HEK293T (cell line): ENCODE measurements around the gene MKI67.
A peak's percentile ranks its signal among the peaks of the same experiment; 100 is the strongest.

ENCODE experiments used
- CTCF ChIA-PET: fragments of 350-600 bp; formaldehyde crosslinking; extraction: SDS; loops from one replicate; lab custom pipeline; 2021; ENCODE audit warnings: antibody characterized with exemption, inconsistent platforms; lab: Yijun Ruan, JAX
- POLR2A ChIA-PET: fragments of 350-600 bp; formaldehyde crosslinking; extraction: SDS; loops from one replicate; lab custom pipeline; 2020; ENCODE audit warnings: antibody characterized with exemption, inconsistent platforms; lab: Yijun Ruan, JAX
- DNase-seq: peaks from one replicate; pipeline ENCODE4 v3.0.0; 2012; ENCODE audit warnings: mixed read lengths; ENCODE audit errors: extremely low spot score
- ARNT ChIP-seq: fragments of 450-650 bp; IDR thresholded peaks from 2 replicates; pipeline ENCODE4 v1.6.1; 2017; ENCODE audit warnings: mild to moderate bottlenecking
- BHLHE40 ChIP-seq: fragments of 450-650 bp; IDR thresholded peaks from 2 replicates; pipeline ENCODE4 v1.6.1; 2016; ENCODE audit warnings: mild to moderate bottlenecking, moderate library complexity, borderline replicate concordance
- CTBP1 ChIP-seq: fragments of 450-650 bp; IDR thresholded peaks from 2 replicates; pipeline ENCODE4 v1.6.1; 2016; ENCODE audit warnings: borderline replicate concordance
- ELF4 ChIP-seq: fragments of 450-650 bp; IDR thresholded peaks from 2 replicates; pipeline ENCODE4 v1.6.1; 2017; ENCODE audit warnings: antibody characterized with exemption
- FOXA1 ChIP-seq: fragments of 450-650 bp; IDR thresholded peaks from 2 replicates; pipeline ENCODE4 v1.6.1; 2016; ENCODE audit warnings: mild to moderate bottlenecking
- FOXK2 ChIP-seq: fragments of 450-650 bp; IDR thresholded peaks from 2 replicates; pipeline ENCODE4 v1.6.1; 2016; ENCODE audit warnings: mild to moderate bottlenecking
- FOXM1 ChIP-seq: fragments of 450-650 bp; IDR thresholded peaks from 2 replicates; pipeline ENCODE4 v1.6.1; 2017; ENCODE audit warnings: mild to moderate bottlenecking, borderline replicate concordance
- HDGF ChIP-seq: fragments of 450-650 bp; IDR thresholded peaks from 2 replicates; pipeline ENCODE4 v1.6.1; 2017; ENCODE audit warnings: antibody characterized with exemption, borderline replicate concordance
- L3MBTL2 ChIP-seq: fragments of 450-650 bp; conservative IDR thresholded peaks from 2 replicates; pipeline ENCODE4 v1.6.1; 2016; ENCODE audit warnings: mild to moderate bottlenecking
- LEF1 ChIP-seq: fragments of 450-650 bp; IDR thresholded peaks from 2 replicates; pipeline ENCODE4 v1.6.1; 2017; ENCODE audit warnings: mild to moderate bottlenecking, borderline replicate concordance
- NFRKB ChIP-seq: fragments of 450-650 bp; IDR thresholded peaks from 2 replicates; pipeline ENCODE4 v1.6.1; 2016; ENCODE audit warnings: mild to moderate bottlenecking, moderate library complexity
- SP1 ChIP-seq: fragments of 450-650 bp; IDR thresholded peaks from 2 replicates; pipeline ENCODE4 v1.6.1; 2017
- SUZ12 ChIP-seq: fragments of 450-650 bp; IDR thresholded peaks from 2 replicates; pipeline ENCODE4 v1.6.1; 2016; ENCODE audit warnings: mild to moderate bottlenecking
- TARDBP ChIP-seq: fragments of 450-650 bp; IDR thresholded peaks from 2 replicates; pipeline ENCODE4 v1.6.1; 2016
- ZNF384 ChIP-seq: fragments of 450-650 bp; IDR thresholded peaks from 2 replicates; pipeline ENCODE4 v1.6.1; 2016
- TF ChIP-seq, protein P1 (sequence below): fragments of 450-650 bp; IDR thresholded peaks from 2 replicates; pipeline ENCODE4 v1.6.1; 2016

MKI67 gene

DNA sequence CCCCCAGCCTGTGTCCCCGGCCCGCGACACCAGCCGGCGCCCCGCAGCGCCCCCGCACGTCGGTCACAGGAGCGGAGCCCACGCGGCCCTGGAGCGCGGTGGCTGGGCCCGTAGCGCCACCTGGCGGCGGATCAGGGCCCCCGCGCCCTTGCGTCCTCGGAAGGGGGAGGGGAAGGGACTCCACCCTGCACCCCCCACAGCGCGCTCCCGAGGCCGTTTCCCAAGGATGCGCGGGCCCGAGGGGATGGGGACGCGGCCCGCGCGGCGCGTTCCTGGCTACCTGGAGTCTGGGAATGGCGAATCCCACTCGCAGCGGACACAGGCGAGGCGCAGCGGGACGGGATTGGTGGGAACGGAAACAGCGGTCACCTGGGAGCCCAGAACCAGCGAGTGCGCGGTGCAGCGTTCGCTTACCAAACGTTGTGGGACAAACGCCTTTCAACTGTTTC, 23.8 kb upstream of the MKI67 start:
- peak; percentile 94 for DNase-seq
- ChIA-PET POLR2A (no interaction called here), CTCF (interaction anchor here (0.7 to 1.2 kb wide), 2 partner anchors 28 to 115 kb away, joined by 3 to 4 read pairs; no protein-coding TSS in a partner anchor)
- peak; percentile 57 for TF ChIP-seq L3MBTL2
- TF ChIP-seq FOXM1: no peak; the same call in 1 of the 2 replicates
- peak; percentile 18; the same call in 1 of the 2 replicates for TF ChIP-seq TARDBP

DNA sequence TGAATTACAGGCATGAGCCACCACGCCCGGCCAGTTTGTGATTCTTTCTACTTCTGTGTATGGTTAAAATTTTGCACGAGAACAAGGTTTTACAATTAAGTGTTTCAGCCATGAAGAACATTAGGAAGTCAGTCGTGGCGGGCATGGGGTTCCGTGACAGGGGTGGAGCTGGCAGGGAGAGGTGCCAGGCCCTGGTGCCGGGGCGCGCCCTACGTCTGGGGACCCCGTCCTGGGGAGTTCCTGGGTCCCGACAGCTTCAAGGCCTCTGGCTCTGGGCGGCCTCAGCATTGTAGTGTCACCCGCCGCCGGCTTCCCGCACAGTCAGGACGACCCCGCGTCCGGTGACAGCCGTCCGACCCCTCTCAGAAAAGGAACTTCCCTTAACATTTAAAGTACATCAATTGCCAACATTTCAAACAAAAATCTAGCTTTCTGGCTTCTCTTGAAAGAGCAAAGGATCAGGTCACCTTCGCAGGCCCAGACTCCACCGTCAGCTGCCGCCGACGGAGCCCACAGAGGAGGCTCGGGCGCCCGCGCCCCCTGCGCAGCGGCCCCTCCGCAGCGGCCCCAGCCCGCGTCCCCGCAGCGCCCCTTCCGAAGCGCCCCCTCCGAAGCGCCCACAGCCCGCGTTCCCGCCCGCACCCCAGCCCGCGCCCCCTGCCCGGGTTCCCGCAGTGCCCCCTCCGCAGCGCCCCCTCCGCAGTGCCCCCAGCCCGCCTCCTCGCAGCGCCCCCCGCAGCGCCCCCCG, 23.2 kb upstream of the MKI67 start:
- CTCF ChIA-PET: interaction anchor here (0.5 kb wide), 1 partner anchor 10 kb away, joined by 5 read pairs; no protein-coding TSS in a partner anchor
- POLR2A ChIA-PET: no interaction called here

DNA sequence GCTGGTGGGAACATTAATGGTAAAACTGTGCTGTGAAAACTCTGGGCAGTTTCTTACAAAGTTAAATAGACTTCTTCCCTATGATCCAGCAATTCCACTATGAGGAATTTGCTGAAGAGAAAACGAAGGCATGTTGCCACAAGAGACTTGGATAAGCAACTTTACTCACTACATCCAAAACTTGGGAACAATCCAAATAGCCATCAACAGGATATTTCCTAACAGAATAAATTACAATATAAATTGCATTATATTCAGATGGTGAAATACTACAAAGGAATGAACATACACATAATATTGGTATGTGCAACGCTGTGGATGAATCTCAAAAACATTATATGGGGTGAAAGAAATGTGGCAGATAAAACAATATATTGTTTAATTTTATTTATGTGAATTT, 21.4 kb upstream of the MKI67 start:
- no peak for TF ChIP-seq HDGF
- TF ChIP-seq FOXM1: no peak
- TF ChIP-seq BHLHE40: no peak
- no peak for TF ChIP-seq L3MBTL2
- no peak for TF ChIP-seq ZNF384
- no peak for TF ChIP-seq FOXA1
- no peak for TF ChIP-seq FOXK2
- no peak for TF ChIP-seq TARDBP
- TF ChIP-seq LEF1: no peak
- no peak for TF ChIP-seq ELF4
- no peak for TF ChIP-seq CTBP1
- no peak for TF ChIP-seq SUZ12
- no peak for TF ChIP-seq NFRKB
- ChIA-PET CTCF (no interaction called here), POLR2A (no interaction called here)
- no peak for DNase-seq

More for the DNA sequence above, 23.2 kb upstream of the MKI67 start:
- no peak for TF ChIP-seq LEF1
- no peak for TF ChIP-seq BHLHE40
- no peak for TF ChIP-seq SP1
- TF ChIP-seq ARNT: no peak
- no peak for TF ChIP-seq CTBP1
- no peak for TF ChIP-seq FOXA1
- no peak for TF ChIP-seq FOXK2
- TF ChIP-seq HDGF: no peak
- no peak for TF ChIP-seq ZNF384
- TF ChIP-seq, protein P1, sequence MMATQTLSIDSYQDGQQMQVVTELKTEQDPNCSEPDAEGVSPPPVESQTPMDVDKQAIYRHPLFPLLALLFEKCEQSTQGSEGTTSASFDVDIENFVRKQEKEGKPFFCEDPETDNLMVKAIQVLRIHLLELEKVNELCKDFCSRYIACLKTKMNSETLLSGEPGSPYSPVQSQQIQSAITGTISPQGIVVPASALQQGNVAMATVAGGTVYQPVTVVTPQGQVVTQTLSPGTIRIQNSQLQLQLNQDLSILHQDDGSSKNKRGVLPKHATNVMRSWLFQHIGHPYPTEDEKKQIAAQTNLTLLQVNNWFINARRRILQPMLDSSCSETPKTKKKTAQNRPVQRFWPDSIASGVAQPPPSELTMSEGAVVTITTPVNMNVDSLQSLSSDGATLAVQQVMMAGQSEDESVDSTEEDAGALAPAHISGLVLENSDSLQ: no peak
- TF ChIP-seq ELF4: no peak
- DNase-seq: no peak

DNA sequence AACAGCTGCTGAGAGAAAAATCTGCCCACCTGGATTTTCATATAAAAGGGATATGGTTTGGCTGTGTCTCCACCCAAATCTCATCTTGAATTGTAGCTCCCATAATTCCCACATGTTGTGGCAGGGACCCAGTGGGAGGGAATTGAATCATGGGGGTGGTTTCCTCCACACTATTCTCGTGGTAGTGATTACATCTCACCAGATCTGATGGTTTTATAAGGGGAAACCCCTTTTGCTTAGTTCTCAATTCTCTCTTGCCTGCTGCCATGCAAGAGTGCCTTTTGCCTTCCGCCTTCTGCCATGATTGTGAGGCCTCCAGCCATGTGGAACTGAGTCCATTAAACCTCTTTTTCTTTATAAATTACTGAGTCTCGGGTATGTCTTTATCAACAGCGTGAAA, 20.8 kb upstream of the MKI67 start:
- DNase-seq: no peak
- CTCF ChIA-PET: no interaction called here
- no peak for TF ChIP-seq L3MBTL2
- no peak for TF ChIP-seq ELF4
- TF ChIP-seq BHLHE40: no peak
- TF ChIP-seq HDGF: no peak
- POLR2A ChIA-PET: no interaction called here

DNA sequence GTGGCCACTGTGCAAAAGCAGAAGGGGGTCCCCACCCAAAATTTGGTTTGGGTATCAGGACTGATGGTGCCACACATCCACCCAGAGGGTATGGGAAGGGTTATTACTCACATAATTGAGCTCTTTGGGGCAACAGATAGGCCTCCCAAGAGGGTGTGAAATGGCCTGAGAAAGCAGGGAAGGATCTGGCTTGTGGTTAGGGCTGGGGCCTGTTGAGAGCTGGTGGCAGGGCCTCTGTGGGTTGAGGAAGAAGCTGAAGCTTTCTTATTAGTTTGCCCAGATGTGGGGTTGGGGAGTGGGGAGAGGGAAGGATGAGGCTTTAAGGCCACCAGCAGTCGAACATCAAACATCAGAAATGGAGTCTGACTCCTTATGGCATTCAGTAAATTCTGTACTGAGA, 18.3 kb upstream of the MKI67 start:
- ChIA-PET CTCF (interaction anchor here (0.8 kb wide), 1 partner anchor 34 kb away, joined by 3 read pairs; no protein-coding TSS in a partner anchor), POLR2A (no interaction called here)
- no peak for DNase-seq
- TF ChIP-seq LEF1 (no peak), ZNF384 (no peak), L3MBTL2 (no peak), BHLHE40 (no peak)

DNA sequence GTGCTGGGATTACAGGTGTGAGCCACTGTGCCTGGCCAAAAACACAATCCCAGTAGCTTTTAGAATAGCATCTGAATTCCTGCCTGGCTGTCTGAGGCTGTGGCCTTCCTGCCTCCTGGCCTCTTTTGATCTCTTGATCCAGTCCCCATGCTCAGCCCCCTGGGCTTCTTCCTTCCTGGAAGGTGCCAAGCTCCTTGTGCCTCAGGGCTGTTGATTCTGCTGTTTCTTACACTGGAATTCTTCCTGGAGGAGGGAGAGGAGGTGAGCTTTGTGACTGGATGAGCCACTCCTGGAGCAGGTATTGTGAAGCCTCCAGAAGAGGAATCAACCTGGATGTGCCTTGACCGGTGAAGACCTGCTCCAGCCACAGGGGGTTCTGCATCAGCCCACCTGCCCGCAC, 17.3 kb upstream of the MKI67 start:
- ChIA-PET CTCF (no interaction called here), POLR2A (no interaction called here)
- no peak for DNase-seq

More for the DNA sequence above, 17.3 kb upstream of the MKI67 start:
- TF ChIP-seq TARDBP (no peak), ARNT (no peak), SP1 (no peak), BHLHE40 (no peak), FOXK2 (no peak), ELF4 (no peak), HDGF (no peak), LEF1 (no peak), ZNF384 (no peak), FOXM1 (no peak), FOXA1 (no peak), SUZ12 (no peak), NFRKB (no peak), CTBP1 (no peak), L3MBTL2 (no peak)
- TF ChIP-seq, protein P1: no peak
